Measurements from ENCODE around the gene PPP6R2. TPM values are rescaled to one million over a fixed set of nuclear protein-coding genes. Genes with fewer than 3 reads are reported as not detected.

PPP6R2 gene
- total RNA-seq, 1 donor from 2014 or later = 55.5 TPM

DNA sequence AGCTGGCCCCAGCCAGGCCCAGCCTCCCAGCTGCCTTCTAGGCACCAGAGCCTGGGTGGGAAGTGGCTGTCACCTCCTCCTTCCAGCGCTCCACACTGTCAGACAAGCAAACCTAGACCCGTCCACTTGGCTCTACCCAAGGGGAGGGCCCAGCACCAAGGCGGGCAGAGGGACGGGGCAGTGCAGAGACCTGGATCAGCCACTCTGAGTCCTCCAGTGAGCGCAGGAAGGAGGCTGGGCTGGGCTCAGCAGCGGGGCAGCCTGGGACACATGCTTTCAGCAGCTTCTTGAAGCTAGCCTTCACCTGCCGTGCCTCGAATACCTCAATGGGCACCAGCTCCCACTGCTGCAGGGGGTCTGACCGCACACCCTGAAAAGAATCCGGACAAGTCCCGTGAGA is 112.9 kb downstream of the PPP6R2 start:
- intact Hi-C loops (cut with DNase I) = no loop called here
- H3K27me3 ChIP-seq = no peaks in the 10 kb centered on the region
- H3K27ac ChIP-seq = no peak overlapping the region
- TF ChIP-seq, protein P1, sequence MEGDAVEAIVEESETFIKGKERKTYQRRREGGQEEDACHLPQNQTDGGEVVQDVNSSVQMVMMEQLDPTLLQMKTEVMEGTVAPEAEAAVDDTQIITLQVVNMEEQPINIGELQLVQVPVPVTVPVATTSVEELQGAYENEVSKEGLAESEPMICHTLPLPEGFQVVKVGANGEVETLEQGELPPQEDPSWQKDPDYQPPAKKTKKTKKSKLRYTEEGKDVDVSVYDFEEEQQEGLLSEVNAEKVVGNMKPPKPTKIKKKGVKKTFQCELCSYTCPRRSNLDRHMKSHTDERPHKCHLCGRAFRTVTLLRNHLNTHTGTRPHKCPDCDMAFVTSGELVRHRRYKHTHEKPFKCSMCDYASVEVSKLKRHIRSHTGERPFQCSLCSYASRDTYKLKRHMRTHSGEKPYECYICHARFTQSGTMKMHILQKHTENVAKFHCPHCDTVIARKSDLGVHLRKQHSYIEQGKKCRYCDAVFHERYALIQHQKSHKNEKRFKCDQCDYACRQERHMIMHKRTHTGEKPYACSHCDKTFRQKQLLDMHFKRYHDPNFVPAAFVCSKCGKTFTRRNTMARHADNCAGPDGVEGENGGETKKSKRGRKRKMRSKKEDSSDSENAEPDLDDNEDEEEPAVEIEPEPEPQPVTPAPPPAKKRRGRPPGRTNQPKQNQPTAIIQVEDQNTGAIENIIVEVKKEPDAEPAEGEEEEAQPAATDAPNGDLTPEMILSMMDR (IDR thresholded peaks at IDR 0.05) = no peak
- H3K4me1 ChIP-seq = no peaks in the 10 kb centered on the region
- H3K36me3 ChIP-seq = peaks cover 71 to 86% of the 10 kb centered on the region in 2 donors
- no peaks in the 10 kb centered on the region for H3K9me3 ChIP-seq
- H3K4me3 ChIP-seq = no peak overlapping the region
- DNase-seq (ENCODE audit: low spot score in 2 of 2) = no peak

DNA sequence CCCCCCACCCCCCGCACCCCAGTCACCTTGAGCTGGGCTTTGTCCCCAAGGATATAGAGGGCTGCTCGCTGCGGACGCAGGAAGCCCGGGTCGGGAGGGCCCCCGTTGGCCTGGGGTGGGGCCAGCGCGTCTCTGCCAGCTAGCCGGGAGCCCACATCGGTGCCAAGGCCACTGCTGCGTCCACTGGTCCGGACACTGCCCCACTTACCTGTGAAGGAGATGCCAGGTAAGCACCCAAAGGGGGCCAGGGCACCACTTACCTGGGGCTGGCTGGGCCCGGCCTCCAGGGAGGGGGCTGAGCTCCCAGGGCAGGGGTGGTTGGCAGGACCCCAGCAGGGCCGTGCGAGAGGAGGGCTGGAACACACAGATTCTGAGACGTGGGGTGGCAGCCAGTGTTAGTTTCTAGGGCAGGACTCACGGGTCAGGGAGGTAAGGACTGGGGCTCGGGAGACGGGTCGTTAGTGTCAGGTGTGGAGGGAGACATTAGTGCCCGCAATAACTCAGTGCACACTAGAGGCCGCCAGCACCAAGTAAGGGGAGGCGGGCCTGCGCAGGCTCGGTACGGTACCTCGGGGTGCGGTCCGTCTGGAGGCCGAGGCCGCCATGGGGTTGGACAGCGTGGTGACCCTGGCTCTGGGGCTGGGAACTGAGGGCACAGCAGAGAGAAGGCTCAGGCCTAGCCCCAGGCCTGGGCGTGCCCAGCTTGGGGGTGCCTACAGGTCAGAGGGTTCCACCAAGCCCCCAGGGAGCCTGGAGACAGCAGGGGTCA is 113.5 kb downstream of the PPP6R2 start:
- DNase-seq (ENCODE audit: low spot score in 2 of 2) = no peak
- Histone ChIP-seq H3K4me3 (no peak overlapping the region), H3K4me1 (no peaks in the 10 kb centered on the region), H3K27ac (no peak overlapping the region), H3K27me3 (no peaks in the 10 kb centered on the region), H3K36me3 (peaks cover 78 to 89% of the 10 kb centered on the region in 2 donors), H3K9me3 (no peaks in the 10 kb centered on the region)
- intact Hi-C loops (cut with DNase I) = no loop called here
- TF ChIP-seq, protein P1 (IDR thresholded peaks at IDR 0.05) = no peak

DNA sequence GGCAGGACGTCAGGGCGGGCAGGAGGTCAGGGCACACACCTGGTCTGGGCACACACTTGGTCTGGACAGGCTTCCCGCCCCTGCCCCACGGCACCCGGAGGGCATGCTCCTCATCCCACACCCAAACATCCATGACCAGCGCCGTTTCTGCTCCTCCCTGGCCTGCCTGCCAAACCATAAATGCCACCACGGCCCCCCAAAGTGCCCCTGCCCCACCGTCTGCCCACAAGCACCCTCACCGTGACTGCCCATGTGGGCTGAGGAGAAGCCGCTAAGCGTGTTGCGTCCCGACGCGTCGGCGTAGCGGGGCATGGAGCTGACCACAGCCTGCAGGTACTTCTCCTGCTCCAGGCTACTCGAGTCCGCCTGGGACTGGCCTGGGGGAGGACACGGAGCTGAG is 115.9 kb downstream of the PPP6R2 start:
- peaks cover 94 to 98% of the 10 kb centered on the region in 2 donors for H3K36me3 ChIP-seq
- intact Hi-C loops (cut with DNase I) = no loop called here
- H3K27ac ChIP-seq = no peak overlapping the region
- no peaks in the 10 kb centered on the region for H3K9me3 ChIP-seq
- H3K4me1 ChIP-seq = no peaks in the 10 kb centered on the region
- TF ChIP-seq, protein P1 (IDR thresholded peaks at IDR 0.05) = no peak
- no peaks in the 10 kb centered on the region for H3K27me3 ChIP-seq
- no peak overlapping the region for H3K4me3 ChIP-seq
- DNase-seq (ENCODE audit: low spot score in 2 of 2) = no peak

DNA sequence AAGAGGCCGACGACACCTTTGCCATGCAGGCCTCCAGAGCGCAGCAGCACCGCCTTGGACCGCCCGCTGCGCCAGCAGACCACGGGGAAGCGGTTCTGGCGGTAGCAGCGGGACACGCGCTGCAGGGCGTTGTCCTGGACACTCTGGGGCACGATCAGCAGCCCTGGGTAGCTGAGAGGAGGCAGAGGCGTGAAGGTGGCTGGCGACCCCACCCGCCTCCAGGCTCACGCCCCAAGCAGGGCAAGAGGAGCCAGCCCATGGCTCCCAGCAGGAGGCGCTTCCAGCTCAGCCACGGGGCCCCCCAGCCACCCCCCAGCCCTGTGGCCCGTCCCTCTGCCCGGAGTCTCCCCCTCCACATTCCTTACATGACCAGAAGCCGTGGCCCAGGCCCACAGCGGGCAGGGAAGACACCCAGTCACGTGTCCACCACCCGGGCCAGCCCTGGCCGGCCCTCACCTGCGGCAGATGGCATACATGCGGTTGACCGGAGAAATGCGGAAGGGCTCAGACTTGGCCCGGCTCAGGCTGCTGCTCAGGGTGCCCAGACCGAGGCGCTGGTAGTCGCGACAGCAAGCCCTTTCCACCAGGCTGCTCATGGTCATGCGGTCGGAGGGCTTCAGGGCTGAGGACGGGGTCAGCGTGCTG is 116.5 kb downstream of the PPP6R2 start:
- Histone ChIP-seq H3K36me3 (peaks cover 94 to 98% of the 10 kb centered on the region in 2 donors), H3K27me3 (no peaks in the 10 kb centered on the region), H3K4me1 (no peaks in the 10 kb centered on the region), H3K4me3 (no peak overlapping the region), H3K27ac (no peak overlapping the region), H3K9me3 (no peaks in the 10 kb centered on the region)
- DNase-seq (ENCODE audit: low spot score in 2 of 2) = no peak
- TF ChIP-seq, protein P1 (IDR thresholded peaks at IDR 0.05) = no peak
- intact Hi-C loops (cut with DNase I) = no loop called here

- H3K27ac ChIP-seq = no peak overlapping the region
- no peaks in the 10 kb centered on the region for H3K9me3 ChIP-seq
- no peak overlapping the region for H3K4me3 ChIP-seq
- H3K36me3 ChIP-seq = peaks cover 94 to 98% of the 10 kb centered on the region in 2 donors
- H3K4me1 ChIP-seq = no peaks in the 10 kb centered on the region
- intact Hi-C loops (cut with DNase I) = no loop called here
- TF ChIP-seq, protein P1 (IDR thresholded peaks at IDR 0.05) = no peak
- H3K27me3 ChIP-seq = no peaks in the 10 kb centered on the region
- DNase-seq (ENCODE audit: low spot score in 2 of 2) = no peak
These were observed 117.8 kb downstream of the PPP6R2 start for GRCh38 chr22:50460938-50461337.

All from ascending aorta (tissue), 2 donors.